HL-60 (cell line): ENCODE data around the gene LCE2A.
"Not testable (repeated sequence)": the region's sequence is repeated elsewhere in the genome, so short reads cannot be mapped to it uniquely, and the experiment has no call there.

Experiments
- DNase-seq, 2 experiments: peaks; one replicate each; pipeline ENCODE4 v3.0.0-alpha.2; 2010 to 2020; ENCODE audit warnings: low read depth in 1 of 2, low spot score in 1 of 2
- H3K27ac ChIP-seq: fragments of 250-450 bp; sonication (Bioruptor Pico); replicated peaks from 2 replicates; pipeline ENCODE4 v1.5.1; 2020; ENCODE audit warnings: mild to moderate bottlenecking, moderate library complexity
- H3K27me3 ChIP-seq: fragments of 250-450 bp; sonication (Bioruptor Pico); 2 replicates; pipeline ENCODE4 v1.5.1; 2021; ENCODE audit warnings: mild to moderate bottlenecking, moderate library complexity; ENCODE audit not compliant: insufficient read depth, poor library complexity, severe bottlenecking
- H3K4me3 ChIP-seq: replicated peaks from 2 replicates; pipeline ENCODE4 v1.5.1; 2011; ENCODE audit warnings: mild to moderate bottlenecking, control low read depth, low read length; ENCODE audit not compliant: insufficient read depth
- CTCF ChIP-seq: IDR thresholded peaks from one replicate; pipeline ENCODE4 v1.5.1; 2011; ENCODE audit warnings: low read length, control low read depth, inconsistent platforms; ENCODE audit not compliant: insufficient read depth
- GABPA ChIP-seq: IDR thresholded peaks from 2 replicates; pipeline ENCODE4 v1.6.1; 2012; ENCODE audit warnings: low read depth
- POLR2AphosphoS5 ChIP-seq: IDR thresholded peaks from 2 replicates; pipeline ENCODE4 v1.6.1; 2012; ENCODE audit warnings: low read depth
- REST ChIP-seq: IDR thresholded peaks from 2 replicates; pipeline ENCODE4 v1.6.1; 2012; ENCODE audit warnings: low read depth; ENCODE audit not compliant: insufficient replicate concordance
- SPI1 ChIP-seq: IDR thresholded peaks from 2 replicates; pipeline ENCODE4 v1.6.1; 2012; ENCODE audit warnings: low read depth, mild to moderate bottlenecking, borderline replicate concordance

LCE2A gene

GRCh38 chr1:152683846-152684245 lies 14.3 kb upstream of the LCE2A start:
- peaks cover 4% of the 10 kb centered on the region for H3K27me3 ChIP-seq
- no peak overlapping the region for H3K27ac ChIP-seq
- no peak for DNase-seq
- no peak overlapping the region for H3K4me3 ChIP-seq
- TF ChIP-seq SPI1 (no peak), REST (no peak), POLR2AphosphoS5 (no peak), CTCF (no peak), GABPA (no peak)

- DNase-seq, H3K27me3 ChIP-seq, H3K27ac ChIP-seq, H3K4me3 ChIP-seq: not testable (repeated sequence)
These were observed 12.3 kb upstream of the LCE2A start, which contains the start of gene LCE2B for GRCh38 chr1:152685823-152686222. Gene LCE2B, plus strand, starts transcription at chr1:152686123. Its CDS starts 721 bp downstream, at chr1:152686844.

GRCh38 chr1:152699746-152700145 lies 1.6 kb downstream of the LCE2A start:
- no peak overlapping the region for H3K27ac ChIP-seq
- H3K4me3 ChIP-seq = no peak overlapping the region
- peaks cover 2% of the 10 kb centered on the region for H3K27me3 ChIP-seq
- no peak for DNase-seq
- TF ChIP-seq REST (no peak), SPI1 (no peak), GABPA (no peak), POLR2AphosphoS5 (no peak), CTCF (no peak)

- no peak within 1 kb of the TSS for H3K4me3 ChIP-seq
- no peak within 1 kb of the TSS for H3K27ac ChIP-seq
- peaks cover 4% of the 10 kb centered on the region for H3K27me3 ChIP-seq
- no peak for DNase-seq
- no peak for TF ChIP-seq POLR2AphosphoS5
- no peak for TF ChIP-seq REST
- no peak for TF ChIP-seq SPI1
- no peak for TF ChIP-seq GABPA
- no peak for TF ChIP-seq CTCF
These were observed 9.7 kb downstream of the LCE2A start, which contains the start of gene LCE4A for GRCh38 chr1:152707860-152708259. Gene LCE4A, plus strand, starts transcription at chr1:152708160. Its CDS starts 916 bp downstream, at chr1:152709076.
